Ovary (tissue), 9 donors: ENCODE data around the gene ALX3. TPM values are rescaled to one million over a fixed set of nuclear protein-coding genes. Genes with fewer than 3 reads are reported as not detected.

Experiments
- DNase-seq, 5 donors: peaks; one replicate each; pipeline ENCODE4 v3.0.0-alpha.2; 2019 to 2020
- H3K27ac ChIP-seq, 2 donors: fragments of 200-600 bp; one replicate each; pipeline versions ENCODE4 v1.5.1 to v1.8.0; 2019 to 2022
- H3K27me3 ChIP-seq: fragments of 200-600 bp; one replicate; pipeline ENCODE4 v1.8.0; 2022
- H3K36me3 ChIP-seq: fragments of 200-600 bp; sonication (generic); one replicate; pipeline ENCODE4 v1.5.1; 2019
- H3K4me1 ChIP-seq: one replicate; pipeline ENCODE4 v1.8.1; 2013; ENCODE audit warnings: mild to moderate bottlenecking, moderate library complexity; ENCODE audit not compliant: insufficient read depth
- H3K4me3 ChIP-seq: fragments of 200-600 bp; sonication (generic); one replicate; pipeline ENCODE4 v1.5.1; 2017
- H3K9me3 ChIP-seq, 2 donors: fragments of 200-600 bp in 1 of 2; sonication (generic) in 1 of 2; one replicate each; pipeline versions ENCODE4 v1.5.1 to v1.8.1; 2013 to 2019; ENCODE audit warnings: mild to moderate bottlenecking in 1 of 2, moderate library complexity in 1 of 2
- EP300 ChIP-seq: sonication (generic); formaldehyde crosslinking; IDR thresholded peaks from one replicate; pipeline ENCODE4 v1.6.1; 2017; ENCODE audit warnings: antibody characterized with exemption
- POLR2A ChIP-seq: fragments of 450-650 bp; IDR thresholded peaks from one replicate; pipeline ENCODE4 v1.6.1; 2017; ENCODE audit warnings: antibody characterized with exemption, mild to moderate bottlenecking, moderate library complexity
- WGBS, 3 donors: extraction: QIAGEN DNeasy Blood & Tissue Kit in 1 of 3; methylation state at CpG; one replicate each; pipeline versions ENCODE4 v1.1.5 to v1.1.7; 2013 to 2017; 5-methylcytosine and 5-hydroxymethylcytosine counted together
- intact Hi-C, 4 donors: fragments of 100-400 bp; cut with DNase I; formaldehyde crosslinking; loops; one replicate each; pipeline versions ENCODE4 v1.11.0 to v1.15.1; 2022 to 2023
- polyA plus RNA-seq, 2 donors: library from polyadenylated mRNA; stranded (reverse); fragments of 200-250 nt in 1 of 2; fragments of 350-450 nt in 1 of 2; fragmentation: Illumina TruSeq in 1 of 2; extraction: RNeasy Lipid Tissue Mini Kit (QIAGEN cat#74804) in 1 of 2; gene quantifications; one replicate each; pipeline ENCODE4 v1.2.3, GENCODE V29; 2013 to 2014
- total RNA-seq, 7 donors: library from RNA; depleted of rRNA in 2 of 7; stranded (reverse); fragments of >200 nt in 2 of 7; fragmentation: NEBNext Ultra II Directional in 3 of 7; extraction: Animal tissue kit (Norgen Biotek cat#: 25700) in 3 of 7; gene quantifications; one replicate each; pipeline versions ENCODE4 v1.1.0 to v1.2.4, GENCODE V29; 2016 to 2023
- TF ChIP-seq, protein P1 (sequence below), 3 donors: fragments of 450-650 bp in 2 of 3; fragments of 200-600 bp in 1 of 3; IDR thresholded peaks; one replicate each; pipeline versions ENCODE4 v1.5.1 to v1.8.0; 2016 to 2022; ENCODE audit warnings: antibody characterized with exemption in 3 of 3, mild to moderate bottlenecking in 1 of 3
- donor health status: DM: no; HTN: no; CAD: no; lungs with moderate emphysema.
- donor health status: DM: no; HTN: no; CAD: no.
- donor health status: Bipolar disorder and iron deficiency.
- donor health status: DM: yes; HTN: yes; CAD: no.
- donor health status: DM: no; HTN: no; CAD: no.
- donor health status: DM: yes; HTN: yes; CAD: no.

The ALX3 gene
- total and polyA plus RNA-seq, 9 donors, result 0.12 to 0.43 (median 0.36) TPM; not detected in 4

GRCh38 chr1:110040548-110040947 lies 29.9 kb downstream of the ALX3 start:
- TF ChIP-seq EP300 (no peak), POLR2A (no peak)
- TF ChIP-seq, protein P1, sequence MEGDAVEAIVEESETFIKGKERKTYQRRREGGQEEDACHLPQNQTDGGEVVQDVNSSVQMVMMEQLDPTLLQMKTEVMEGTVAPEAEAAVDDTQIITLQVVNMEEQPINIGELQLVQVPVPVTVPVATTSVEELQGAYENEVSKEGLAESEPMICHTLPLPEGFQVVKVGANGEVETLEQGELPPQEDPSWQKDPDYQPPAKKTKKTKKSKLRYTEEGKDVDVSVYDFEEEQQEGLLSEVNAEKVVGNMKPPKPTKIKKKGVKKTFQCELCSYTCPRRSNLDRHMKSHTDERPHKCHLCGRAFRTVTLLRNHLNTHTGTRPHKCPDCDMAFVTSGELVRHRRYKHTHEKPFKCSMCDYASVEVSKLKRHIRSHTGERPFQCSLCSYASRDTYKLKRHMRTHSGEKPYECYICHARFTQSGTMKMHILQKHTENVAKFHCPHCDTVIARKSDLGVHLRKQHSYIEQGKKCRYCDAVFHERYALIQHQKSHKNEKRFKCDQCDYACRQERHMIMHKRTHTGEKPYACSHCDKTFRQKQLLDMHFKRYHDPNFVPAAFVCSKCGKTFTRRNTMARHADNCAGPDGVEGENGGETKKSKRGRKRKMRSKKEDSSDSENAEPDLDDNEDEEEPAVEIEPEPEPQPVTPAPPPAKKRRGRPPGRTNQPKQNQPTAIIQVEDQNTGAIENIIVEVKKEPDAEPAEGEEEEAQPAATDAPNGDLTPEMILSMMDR (IDR thresholded peaks at IDR 0.05), result no peak
- 83 to 88% (median 86%) methylated on average over 4 of the region's 4 CpGs for WGBS, 3 donors
- Histone ChIP-seq H3K4me3 (no peak overlapping the region), H3K9me3 (no peaks in the 10 kb centered on the region), H3K4me1 (peaks cover 2% of the 10 kb centered on the region), H3K27ac (no peak overlapping the region), H3K36me3 (no peaks in the 10 kb centered on the region), H3K27me3 (no peaks in the 10 kb centered on the region)
- intact Hi-C loops, result no loop called here
- DNase-seq, result no peak

DNA sequence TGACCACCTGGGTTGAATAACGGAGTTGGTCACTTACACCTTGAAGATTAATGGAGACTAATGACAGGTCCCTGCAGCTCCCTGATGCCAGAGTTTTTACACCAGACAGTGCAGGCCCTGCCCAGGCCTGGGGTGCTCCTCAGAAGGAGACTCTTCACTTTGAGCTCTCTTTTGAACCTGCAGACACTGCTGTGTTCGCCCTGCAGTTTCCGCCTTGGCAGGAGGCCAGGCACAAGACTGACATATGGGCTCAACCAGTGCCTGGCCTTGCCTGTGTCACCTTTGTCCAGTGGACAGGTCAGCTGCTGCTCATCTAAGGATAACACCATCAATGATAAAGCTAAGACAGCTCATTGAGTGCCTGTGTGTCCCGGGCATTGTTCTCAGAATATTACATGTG lies 30.8 kb downstream of the ALX3 start:
- Histone ChIP-seq H3K27me3 (no peaks in the 10 kb centered on the region), H3K4me1 (peaks cover 5% of the 10 kb centered on the region), H3K4me3 (no peak overlapping the region), H3K27ac (no peak overlapping the region), H3K36me3 (no peaks in the 10 kb centered on the region), H3K9me3 (no peaks in the 10 kb centered on the region)
- DNase-seq, result no peak
- intact Hi-C loops, result no loop called here
- TF ChIP-seq, protein P1 (IDR thresholded peaks at IDR 0.05), result no peak
- no peak for TF ChIP-seq EP300
- TF ChIP-seq POLR2A, result no peak
- 70 to 77% (median 75%) methylated on average over 4 of the region's 4 CpGs for WGBS, 3 donors

GRCh38 chr1:110038271-110038670 lies 32.2 kb downstream of the ALX3 start:
- TF ChIP-seq, protein P1 (IDR thresholded peaks at IDR 0.05), result no peak
- TF ChIP-seq EP300 (no peak), POLR2A (no peak)
- Histone ChIP-seq H3K36me3 (no peaks in the 10 kb centered on the region), H3K9me3 (no peaks in the 10 kb centered on the region), H3K27ac (no peak overlapping the region), H3K4me3 (no peak overlapping the region), H3K27me3 (no peaks in the 10 kb centered on the region), H3K4me1 (peaks cover 5% of the 10 kb centered on the region)
- intact Hi-C loops, result no loop called here
- WGBS, 3 donors, result 91 to 93% (median 92%) methylated on average over 5 of the region's 5 CpGs
- DNase-seq, result no peak

GRCh38 chr1:110035236-110035752 lies 35.2 kb downstream of the ALX3 start:
- H3K4me1 ChIP-seq, result peaks cover 5% of the 10 kb centered on the region
- no peak for DNase-seq
- no peak for TF ChIP-seq EP300
- TF ChIP-seq, protein P1 (IDR thresholded peaks at IDR 0.05), result no peak
- TF ChIP-seq POLR2A, result no peak
- H3K9me3 ChIP-seq, result no peaks in the 10 kb centered on the region
- no peaks in the 10 kb centered on the region for H3K36me3 ChIP-seq
- H3K27ac ChIP-seq, result peak overlapping the region; percentile 53 to 84
- H3K27me3 ChIP-seq, result no peaks in the 10 kb centered on the region
- intact Hi-C loops, result no loop called here
- peak overlapping the region; percentile 80 for H3K4me3 ChIP-seq
- WGBS, 3 donors, result 2 to 4% (median 2%) methylated on average over 16 of the region's 16 CpGs
